Stimulated activated CD4-positive, alpha-beta T cell treated with anti-CD3 and anti-CD28 coated beads, Interleukin-1b, Interleukin-23, amount 100 ng/mL, for 1 hour (primary cell): ENCODE results near the gene MRTFB.
"Not testable (repeated sequence)": the region's sequence is repeated elsewhere in the genome, so short reads cannot be mapped to it uniquely, and the experiment has no call there.

ENCODE experiments used
- DNase-seq, 2 donors: peaks; one replicate each; pipeline ENCODE4 v3.0.0-alpha.2; 2020; ENCODE audit warnings: low read depth in 2 of 2

The MRTFB gene

DNA sequence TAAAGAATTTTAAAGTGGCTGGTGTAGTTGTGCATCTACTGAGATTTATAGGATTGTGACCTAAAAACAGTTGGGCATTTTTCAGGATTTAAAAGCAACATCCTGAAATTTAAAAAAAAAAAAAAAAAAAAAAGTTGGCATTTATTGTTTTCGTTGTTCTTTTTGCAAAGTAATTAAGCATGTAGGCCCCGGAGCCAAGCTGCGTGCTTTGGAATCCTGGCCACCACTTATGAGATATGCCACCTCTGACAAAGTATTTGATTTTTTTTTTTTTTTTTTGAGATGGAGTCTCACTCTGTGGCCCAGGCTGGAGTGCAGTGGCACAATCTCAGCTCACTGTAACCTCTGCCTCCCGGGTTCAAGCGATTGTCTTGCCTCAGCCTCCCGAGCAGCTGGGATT is 112.8 kb downstream of the MRTFB start:
- not testable (repeated sequence) for DNase-seq

DNA sequence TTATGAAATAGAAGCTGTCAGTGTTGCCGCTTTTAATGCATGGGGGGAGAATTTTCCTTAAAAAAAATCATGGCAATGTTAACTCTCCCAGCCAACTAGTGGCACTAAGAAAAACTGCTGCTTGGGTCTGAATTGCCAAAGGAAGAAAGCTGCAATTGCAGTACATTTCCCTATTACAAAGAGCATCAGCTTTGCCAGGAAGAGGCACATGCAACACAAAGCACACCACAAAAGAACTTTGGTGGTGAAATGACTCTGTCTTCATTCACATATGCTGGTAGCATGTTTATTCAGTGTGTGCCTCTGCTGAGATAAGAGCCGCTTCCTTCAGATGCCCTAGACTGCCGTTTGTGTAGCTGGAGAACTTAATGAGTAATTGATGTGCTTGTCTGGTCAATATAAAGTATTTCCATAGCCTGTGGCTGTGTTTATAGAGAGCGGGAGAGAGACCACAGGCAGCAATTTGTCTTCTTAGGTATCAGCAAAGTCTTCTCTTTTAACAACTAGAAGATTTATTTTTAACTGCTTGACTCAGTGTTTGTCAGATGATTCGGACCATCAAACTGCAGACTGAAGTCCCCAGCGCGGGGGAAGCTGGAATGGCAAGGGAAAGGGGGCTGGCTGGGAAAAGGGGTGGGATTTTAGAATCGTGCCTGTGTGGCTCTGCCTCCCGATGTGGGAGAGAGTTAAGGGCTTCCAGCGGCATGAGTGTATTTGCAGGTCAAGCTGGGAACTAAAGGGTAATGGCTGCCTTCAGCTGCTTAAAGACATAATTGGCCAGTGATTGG is 115.1 kb downstream of the MRTFB start:
- no peak for DNase-seq

DNA sequence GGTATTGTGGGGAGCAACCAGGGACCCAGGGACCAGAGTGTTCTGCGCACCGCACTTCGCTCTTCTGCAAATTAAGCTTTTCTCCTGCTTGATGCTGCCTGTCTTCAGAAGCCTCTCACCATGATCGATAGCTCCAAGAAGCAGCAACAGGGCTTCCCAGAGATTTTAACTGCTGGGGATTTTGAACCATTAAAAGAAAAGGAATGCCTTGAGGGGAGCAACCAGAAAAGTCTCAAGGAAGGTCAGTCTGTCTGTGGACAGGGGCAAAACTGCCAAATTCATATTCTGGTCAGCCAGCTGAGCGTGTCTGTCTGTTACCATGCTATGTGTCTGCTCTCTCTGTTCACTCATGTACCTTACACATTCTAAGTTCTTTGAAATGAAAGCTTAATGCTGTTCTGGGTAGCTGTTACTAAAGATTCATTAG is 115.7 kb downstream of the MRTFB start:
- no peak for DNase-seq

DNA sequence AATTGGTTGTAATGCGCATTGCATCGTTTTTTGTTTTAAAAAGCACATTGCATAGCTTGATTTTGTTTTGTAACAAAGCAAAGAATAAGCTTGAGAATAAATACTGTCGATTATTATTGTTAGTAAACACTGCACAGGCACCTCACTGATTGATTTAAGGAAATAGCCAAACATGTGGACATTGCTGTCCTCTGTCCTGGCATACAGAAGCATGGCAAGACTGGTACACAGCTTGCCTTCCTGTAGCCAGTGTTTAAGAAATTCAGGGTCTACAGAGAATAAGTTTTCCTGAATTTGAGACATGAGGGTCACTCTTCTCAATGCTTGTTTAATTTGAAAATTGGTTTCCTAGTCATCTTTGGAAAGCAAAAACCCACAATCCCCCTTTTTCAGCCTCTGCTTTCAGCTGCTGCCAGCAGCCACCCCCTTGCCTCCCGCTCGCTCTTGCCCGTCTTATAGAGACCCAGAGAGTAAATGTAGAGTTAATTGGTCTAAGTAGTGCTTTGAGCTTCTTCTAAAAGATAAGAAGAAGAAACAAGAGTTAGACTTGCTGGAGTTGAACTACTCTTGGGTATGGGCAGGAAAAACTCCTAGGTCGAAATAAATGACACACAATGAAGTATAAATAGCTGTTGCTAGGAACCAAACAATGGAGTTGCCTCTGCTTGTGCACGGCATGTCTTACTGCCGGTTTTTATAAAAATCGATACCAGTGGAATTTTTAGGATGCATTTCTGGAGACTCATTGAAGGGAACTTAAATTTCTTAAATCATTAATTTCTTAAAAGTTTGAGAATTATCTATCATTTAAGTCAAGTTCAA is 116.6 kb downstream of the MRTFB start:
- no peak for DNase-seq

DNA sequence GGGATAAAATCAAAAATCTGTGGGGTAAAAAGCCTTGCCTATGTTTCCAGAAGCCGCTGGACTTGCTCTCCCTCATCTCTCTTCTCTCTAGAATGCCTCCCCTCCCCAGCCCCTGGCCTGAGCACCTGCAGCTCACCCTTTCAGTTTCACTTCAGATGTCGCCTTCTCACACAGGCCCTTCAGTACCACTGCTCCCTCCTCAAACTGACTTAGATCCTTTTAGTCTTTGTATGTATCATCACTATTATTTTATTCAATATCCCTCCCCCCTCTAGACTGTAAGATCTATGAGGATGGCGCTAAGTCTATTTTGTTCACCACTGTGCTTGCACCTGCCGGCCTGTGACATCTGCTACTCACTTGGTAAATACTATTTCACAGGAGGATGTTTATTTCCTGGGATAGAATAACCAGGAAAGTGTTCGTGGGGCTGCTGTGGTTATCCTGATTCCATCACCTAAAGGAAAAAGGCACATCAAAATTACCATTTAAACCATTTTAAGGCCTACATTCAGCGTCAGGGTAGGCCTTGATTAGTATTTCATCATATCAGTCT is 122.3 kb downstream of the MRTFB start:
- DNase-seq, result no peak

DNA sequence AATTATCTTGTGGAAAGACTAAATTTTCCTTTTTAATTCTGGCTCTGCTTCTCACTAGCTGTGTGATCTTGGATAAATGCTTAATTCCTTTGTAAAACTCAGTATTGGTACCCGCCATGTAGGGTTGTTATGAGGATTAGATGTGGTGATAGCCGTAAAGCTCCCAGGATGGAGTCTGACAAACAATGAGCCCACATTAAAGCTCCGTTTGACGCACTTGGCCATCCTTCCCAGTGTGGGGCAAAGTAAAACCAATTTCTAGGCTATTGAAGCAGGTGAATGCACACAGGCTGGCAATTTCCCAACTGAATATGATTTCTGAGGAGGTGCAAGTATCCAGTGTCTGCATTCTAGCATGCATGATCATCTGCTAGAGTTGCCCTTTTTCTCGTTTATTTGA is 123.6 kb downstream of the MRTFB start:
- DNase-seq, result no peak

DNA sequence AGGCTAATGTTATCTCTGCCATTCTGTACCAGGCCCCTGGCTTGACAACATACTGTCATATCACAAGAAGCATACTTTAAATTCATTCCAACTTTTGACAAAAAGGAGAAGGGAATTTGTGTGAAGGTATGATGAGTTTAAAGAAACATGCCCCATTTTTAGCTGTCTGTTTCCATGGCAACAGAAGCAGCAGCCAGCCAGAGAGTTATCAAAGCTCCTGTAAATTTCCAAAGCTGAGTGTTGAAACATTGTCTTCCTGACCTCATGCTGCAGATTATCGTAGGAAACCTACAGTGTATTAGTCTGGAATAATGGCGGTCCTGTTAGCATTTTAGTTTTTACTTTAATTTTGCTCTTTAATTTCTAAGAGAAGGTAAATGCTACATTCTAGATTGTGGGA is 124.9 kb downstream of the MRTFB start:
- DNase-seq, result no peak

DNA sequence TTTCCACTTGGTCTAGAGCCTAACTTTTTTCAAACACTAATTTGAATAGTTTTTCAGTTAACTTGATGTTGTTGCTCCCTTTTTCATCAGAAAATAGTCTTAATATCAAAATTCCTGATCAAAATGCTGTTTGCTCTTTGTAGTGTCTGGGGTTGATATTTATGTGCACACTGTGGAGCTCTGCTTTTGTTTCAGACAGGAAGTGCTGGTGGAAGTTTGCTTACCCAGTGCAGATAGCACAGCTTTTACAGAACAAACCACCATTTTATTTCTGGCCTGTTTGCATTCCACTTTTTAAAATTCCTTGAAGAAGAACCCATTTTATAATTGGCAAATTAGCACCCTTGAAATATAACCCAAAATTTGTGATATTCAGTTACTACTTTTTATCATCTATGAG is 125.4 kb downstream of the MRTFB start:
- no peak for DNase-seq

DNA sequence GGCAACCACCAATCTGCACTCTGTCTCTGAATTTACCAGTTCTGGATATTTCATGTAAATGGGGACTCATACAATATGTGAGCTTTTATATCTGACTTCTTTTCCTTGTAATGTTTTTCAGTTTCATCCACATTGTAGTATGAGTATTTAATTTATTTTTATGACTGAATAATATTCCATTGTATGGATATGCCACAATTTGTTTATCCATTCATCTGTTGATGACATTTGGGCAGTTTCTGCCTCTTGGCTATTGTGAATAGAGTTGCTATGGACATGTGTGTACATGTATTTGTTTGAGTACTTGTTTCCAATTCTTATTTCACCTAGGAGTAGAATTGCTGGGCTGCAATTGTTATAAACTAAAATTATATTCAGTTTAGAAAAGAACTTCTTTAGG is 126.9 kb downstream of the MRTFB start:
- no peak for DNase-seq

DNA sequence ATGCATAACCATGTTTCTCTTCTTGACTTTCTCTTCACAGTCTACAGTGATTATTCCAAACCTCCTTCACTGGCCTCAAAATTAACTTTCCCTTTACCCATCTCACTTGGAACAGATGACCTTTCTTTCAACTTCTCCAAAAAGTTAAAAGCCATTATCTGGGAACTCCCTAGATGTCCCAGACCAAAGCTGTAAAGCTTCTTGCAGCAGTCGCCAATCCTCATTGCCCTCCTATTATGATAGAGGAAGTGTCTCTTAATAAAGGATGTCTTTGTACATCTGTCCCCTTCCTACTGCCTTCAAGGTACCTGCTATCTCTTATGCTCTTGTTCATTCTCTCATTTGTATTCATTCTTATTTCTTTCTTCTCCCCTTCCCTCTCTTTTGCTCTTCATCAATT is 127.5 kb downstream of the MRTFB start:
- DNase-seq, result no peak

DNA sequence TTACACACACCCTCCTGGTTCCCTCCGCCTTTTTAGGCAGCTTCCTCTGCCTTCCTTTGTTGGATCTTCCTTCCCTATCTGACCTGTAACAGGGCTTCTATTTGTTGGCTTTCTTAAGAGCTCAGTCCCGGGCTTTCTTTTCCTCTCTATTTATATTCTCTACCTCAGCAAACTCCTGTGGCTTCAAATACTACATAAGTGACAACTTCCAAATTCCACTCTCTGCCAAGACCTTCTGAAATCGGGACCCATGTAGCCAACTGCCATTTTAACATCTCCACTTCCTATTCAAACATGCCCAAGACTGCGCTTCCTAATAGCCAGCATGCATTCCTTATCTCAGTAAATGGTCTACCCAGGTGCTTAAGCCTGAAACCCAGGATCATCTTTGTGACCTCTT is 128.1 kb downstream of the MRTFB start:
- no peak for DNase-seq

DNA sequence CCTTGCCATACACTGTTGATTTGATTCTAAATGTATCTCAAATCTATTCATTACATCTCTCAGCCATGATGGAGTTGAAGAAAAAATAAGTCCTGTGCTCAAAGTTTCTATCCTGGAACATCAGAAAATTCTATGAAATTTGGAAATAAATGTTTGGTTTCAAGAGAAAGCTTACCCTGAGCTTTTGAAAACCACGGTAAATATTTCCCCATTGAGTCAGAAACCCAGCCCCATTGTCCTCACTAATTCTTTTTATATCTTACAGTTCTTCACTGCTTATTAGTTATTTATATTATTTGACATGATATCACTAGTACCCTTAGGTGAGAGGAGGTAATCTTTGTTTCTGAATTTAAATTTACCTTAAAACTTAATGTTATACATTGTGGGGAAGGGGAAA is 128.5 kb downstream of the MRTFB start:
- no peak for DNase-seq

DNA sequence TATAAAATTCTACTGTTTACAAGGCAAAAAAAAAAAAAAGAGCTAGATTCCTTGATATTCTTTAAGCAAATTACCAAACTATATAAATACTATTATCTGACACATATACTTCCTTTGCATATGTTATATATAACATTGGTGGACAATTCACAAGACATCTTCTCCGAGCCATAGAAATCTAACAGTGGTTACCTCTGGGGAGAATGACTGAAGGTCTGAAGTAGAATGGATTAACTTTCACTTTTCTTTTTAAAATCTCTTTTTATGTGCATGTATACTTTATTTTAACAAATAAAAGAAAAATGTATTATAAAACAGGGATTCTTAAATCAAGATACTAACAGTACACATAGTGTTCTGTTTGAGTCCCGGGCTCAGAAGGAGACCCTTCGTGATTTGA is 131.0 kb downstream of the MRTFB start:
- DNase-seq, result no peak

DNA sequence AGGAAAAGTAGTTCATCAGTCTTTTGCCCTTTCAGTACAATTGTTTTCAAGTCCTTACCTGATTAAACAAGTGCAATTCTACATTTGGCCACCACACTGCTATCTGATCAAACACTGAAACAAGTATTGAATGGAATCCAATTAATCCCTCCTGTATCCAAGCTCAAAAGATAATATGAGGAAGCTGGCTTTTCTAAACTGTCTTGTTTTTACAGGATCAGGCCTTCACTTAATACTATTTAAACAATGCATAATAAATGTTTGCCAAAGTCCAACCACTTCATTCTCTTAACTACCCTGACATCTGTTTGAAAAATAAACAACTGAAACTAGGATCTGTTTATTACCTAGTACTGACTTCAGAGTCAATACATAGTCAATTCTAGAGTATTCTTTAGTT is 131.6 kb downstream of the MRTFB start:
- DNase-seq, result no peak

DNA sequence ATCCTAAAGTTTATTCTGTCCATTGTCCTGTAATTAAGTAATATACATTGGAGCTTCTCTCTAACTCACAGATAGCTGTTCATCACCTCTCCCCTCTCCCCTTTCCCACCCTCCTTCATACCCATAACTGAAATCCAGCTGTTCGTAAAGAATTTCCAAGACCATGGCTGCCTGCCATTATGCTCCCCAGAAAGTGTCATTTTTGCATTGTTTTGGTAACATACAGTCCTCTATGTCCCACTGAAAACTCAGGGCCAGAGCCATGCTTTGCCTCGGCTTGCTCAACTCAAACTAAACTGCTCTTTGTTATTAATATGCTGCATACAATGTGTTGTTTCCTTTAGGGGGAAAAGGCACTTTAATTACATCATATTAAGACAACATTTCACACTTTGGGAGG is 132.0 kb downstream of the MRTFB start:
- DNase-seq, result no peak

DNA sequence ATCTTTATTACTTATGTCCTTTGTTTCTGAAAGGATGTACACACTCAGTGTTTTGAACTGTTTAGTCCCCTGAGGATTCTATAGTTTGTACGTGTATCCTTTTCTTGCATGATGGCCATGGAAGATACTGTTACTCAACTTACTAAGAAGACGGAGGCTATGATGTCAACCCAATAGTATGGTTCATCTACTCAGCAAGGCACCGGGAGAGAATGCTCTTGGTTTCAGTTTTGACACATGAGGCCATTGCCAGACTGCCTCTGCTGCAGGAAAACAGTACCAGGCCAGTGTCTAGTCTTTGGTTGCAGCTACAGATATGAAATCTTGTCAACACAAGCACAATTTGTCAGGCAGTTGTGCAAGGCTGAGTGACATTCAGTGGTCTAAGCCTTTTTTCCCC is 134.5 kb downstream of the MRTFB start:
- DNase-seq, result no peak

DNA sequence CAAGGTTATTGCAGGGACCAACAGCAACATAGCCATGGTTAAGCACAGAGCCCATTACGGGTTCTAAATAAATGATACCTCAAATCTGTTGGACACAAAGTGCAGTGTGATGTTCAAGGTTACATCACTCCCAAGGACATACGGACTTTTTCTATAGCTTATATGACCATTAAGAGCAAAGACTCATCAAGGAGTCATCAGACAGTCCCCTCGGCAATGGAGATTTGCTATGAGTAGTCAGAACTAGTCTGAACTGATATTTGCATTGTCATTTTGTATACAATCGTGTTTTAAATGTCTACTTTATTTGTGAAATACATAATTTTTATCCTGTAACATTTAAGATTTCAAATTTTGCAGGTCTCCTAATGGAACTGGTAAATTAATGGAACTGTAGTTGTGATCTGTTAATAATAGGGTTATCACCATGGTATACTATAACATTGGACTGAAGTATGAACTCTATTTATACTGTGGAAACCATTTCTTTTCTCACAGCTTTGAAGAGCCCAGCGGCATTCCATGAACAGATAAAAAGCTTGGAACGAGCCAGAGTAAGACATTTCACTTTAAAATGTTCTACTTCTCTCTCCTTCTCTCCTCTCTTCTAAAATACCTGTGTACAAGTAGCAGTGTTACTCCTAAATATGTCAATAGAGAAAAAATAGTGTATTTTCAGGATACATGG is 140.9 kb downstream of the MRTFB start:
- no peak for DNase-seq

DNA sequence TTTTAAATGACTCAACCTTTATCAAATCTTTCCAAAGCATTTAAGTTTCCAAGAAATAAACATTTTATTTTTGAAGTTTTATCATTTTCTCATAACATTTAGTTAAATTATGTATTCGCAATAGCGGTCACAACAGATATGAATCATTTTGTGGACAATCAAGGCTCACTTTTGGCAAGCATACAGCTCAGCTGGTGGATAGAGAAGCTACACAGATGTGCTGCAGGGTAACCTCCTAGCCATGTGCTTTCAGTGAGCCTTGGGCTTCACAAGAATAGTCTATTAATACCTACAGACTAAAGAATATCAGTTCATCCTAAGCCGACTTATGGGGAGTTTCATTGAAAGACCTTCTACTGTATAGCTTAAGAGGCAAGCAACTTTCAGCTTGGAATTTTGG is 144.8 kb downstream of the MRTFB start:
- no peak for DNase-seq

DNA sequence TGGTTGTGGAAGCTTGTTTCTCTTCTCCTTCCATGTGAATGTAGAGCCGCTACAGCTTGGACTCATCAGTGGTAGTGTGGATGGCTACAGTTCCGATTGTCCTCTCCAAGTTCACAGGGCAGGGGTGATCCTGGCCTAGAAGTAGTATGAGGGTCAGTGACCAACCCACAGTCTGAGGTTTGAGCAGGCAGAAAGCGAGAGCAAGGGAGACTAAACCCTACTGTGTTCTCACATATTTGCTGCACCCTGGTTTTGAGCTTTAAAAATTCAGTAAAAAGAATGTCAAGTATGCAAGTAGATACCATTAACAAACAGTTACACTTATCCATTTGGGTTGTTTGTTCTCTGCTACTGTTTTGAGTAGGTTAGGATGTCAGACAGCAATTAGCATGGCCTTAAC is 148.9 kb downstream of the MRTFB start:
- DNase-seq, result no peak

DNA sequence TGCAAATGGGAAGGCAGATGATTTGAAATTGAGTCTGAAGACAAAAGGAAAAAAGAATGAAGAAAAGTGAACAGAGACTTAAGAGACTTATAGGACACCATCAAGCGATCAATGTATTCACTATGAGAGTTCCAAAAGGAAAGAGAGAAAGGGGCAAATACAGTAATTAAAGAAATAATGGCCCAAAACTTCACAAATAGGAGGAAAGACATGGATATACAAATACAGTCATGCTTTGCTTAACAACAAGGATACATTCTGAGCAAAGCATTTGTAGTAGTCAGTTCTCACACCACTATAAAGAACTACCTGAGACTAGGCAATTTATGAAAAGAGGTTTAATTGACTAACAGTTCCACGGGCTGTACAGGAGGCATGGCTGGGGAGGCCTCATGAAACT is 152.5 kb downstream of the MRTFB start:
- no peak for DNase-seq

DNA sequence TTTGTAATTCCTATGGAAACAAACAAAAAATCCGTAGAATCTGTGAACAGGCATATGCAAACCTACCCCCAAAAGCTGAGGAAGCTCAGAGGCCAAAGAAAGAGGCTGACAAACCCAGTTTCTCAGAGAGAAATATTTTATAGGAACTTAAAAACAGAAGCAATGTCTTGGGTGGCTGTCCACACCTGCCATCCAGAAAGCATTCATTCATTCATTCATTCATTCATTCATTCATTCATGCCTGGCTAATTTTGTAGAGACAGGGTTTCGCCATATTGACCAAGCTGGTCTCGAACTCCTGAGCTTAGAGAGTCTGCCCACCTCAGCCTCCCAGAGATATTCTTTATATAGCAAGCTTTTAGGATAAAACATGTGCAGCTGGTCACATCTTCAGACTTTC is 154.3 kb downstream of the MRTFB start:
- DNase-seq, result no peak

DNA sequence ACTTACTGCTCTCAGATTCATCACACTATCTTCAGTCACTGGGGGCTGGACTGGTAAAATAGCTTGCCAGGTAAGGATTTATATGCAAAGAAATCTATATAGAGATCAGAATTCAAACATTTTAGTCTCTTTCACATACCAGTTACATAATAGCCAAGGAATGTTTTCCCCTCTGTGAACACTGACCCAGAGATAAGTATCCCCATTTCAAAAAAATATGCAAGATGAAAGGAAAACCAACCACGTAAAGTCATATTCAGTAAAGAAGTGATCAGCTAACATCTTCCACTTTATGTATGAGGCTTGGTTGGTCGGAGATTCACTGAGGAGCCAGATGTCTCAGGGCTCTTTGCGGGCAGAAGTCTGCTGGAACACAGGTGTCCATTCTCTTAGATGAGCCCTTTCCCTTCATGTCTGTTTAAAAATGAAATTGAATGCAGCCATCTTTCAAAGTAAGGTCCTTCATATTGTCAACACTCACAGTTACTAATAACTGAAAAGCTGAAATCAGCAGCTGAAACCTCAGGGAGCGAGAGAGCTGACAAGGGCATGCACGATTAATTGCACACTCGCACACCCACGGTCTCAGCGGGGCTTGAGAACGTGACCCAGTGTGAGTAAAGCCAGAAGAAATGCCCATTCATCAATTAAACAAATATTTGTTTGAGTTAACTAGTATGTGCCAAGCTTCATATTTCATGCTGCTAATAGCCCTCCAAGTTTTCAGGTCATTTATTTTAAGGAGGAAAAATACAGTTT is 161.2 kb downstream of the MRTFB start:
- no peak for DNase-seq
